Fibroblast of lung (primary cell): Measurements from ENCODE around the gene TLX1. TPM values are rescaled to one million over a fixed set of nuclear protein-coding genes. Genes with fewer than 3 reads are reported as not detected.

Source experiments
- DNase-seq, 2 donors: peaks; one replicate each; pipeline versions ENCODE4 v3.0.0 to v3.0.0-alpha.2; 2010; ENCODE audit warnings: low read depth in 2 of 2
- H2AFZ ChIP-seq: 2 replicates; pipeline ENCODE4 v1.5.1; 2012; ENCODE audit warnings: low read length, control low read depth, inconsistent platforms
- H3K27ac ChIP-seq: 2 replicates; pipeline ENCODE4 v1.5.1; 2011; ENCODE audit warnings: low read length, control low read depth; ENCODE audit not compliant: insufficient read depth
- H3K27me3 ChIP-seq: 2 replicates; pipeline ENCODE4 v1.5.1; 2011; ENCODE audit warnings: mild to moderate bottlenecking, low read length; ENCODE audit not compliant: control insufficient read depth, insufficient read depth
- H3K36me3 ChIP-seq: 2 replicates; pipeline ENCODE4 v1.5.1; 2011; ENCODE audit warnings: low read length; ENCODE audit not compliant: control insufficient read depth, insufficient read depth
- H3K4me1 ChIP-seq: 2 replicates; pipeline ENCODE4 v1.5.1; 2011; ENCODE audit warnings: low read length; ENCODE audit not compliant: control insufficient read depth, insufficient read depth; ENCODE audit errors: extremely low read depth
- H3K4me2 ChIP-seq: 2 replicates; pipeline ENCODE4 v1.5.1; 2011; ENCODE audit warnings: low read length, control low read depth; ENCODE audit not compliant: insufficient read depth; ENCODE audit errors: extremely low read depth
- H3K4me3 ChIP-seq, 4 experiments: fragments of 200-600 bp in 1 of 4; sonication (generic) in 1 of 4; replicated peaks in 1 of 4; 2 replicates each; pipeline ENCODE4 v1.5.1; 2011 to 2016; ENCODE audit warnings: low read length in 4 of 4, low read depth in 3 of 4, mild to moderate bottlenecking in 3 of 4, control low read depth in 2 of 4, inconsistent platforms in 1 of 4, mixed read lengths in 1 of 4; ENCODE audit not compliant: insufficient read depth in 1 of 4; ENCODE audit errors: control extremely low read depth in 1 of 4
- H3K79me2 ChIP-seq: 2 replicates; pipeline ENCODE4 v1.5.1; 2012; ENCODE audit warnings: mild to moderate bottlenecking, low read length, inconsistent platforms; ENCODE audit not compliant: control insufficient read depth, insufficient read depth
- H3K9ac ChIP-seq: 2 replicates; pipeline ENCODE4 v1.5.1; 2011; ENCODE audit warnings: mild to moderate bottlenecking, low read length, control low read depth; ENCODE audit not compliant: insufficient read depth
- H3K9me3 ChIP-seq: 2 replicates; pipeline ENCODE4 v1.5.1; 2012; ENCODE audit warnings: low read depth, low read length; ENCODE audit not compliant: control insufficient read depth, insufficient read depth
- H4K20me1 ChIP-seq: 2 replicates; pipeline ENCODE4 v1.5.1; 2011; ENCODE audit warnings: low read length; ENCODE audit not compliant: control insufficient read depth, insufficient read depth; ENCODE audit errors: extremely low read depth
- EZH2 ChIP-seq: IDR thresholded peaks from 2 replicates; pipeline ENCODE4 v1.5.1; 2012; ENCODE audit warnings: low read length, control low read depth, mild to moderate bottlenecking; ENCODE audit errors: missing control alignments
- polyA plus RNA-seq, 2 donors: library from polyadenylated mRNA; depleted of rRNA in 1 of 2; stranded (reverse) in 1 of 2; unstranded in 1 of 2; fragments of >200 nt; gene quantifications; 2 replicates each; pipeline ENCODE4 v1.2.1, GENCODE V29; 2011 to 2012; ENCODE audit warnings: missing spikeins in 1 of 2
- total RNA-seq: library from RNA; depleted of rRNA; stranded (reverse); fragments of >200 nt; gene quantifications from 2 replicates; pipeline ENCODE4 v1.2.1, GENCODE V29; 2014
- TF ChIP-seq, protein P1 (sequence below), 2 donors: IDR thresholded peaks in 1 of 2; conservative IDR thresholded peaks in 1 of 2; 1 replicate in 1 of 2; 2 replicates in 1 of 2; pipeline ENCODE4 v1.5.1; 2011 to 2012; ENCODE audit warnings: low read length in 2 of 2, control low read depth in 1 of 2, inconsistent platforms in 1 of 2, low read depth in 1 of 2, mild to moderate bottlenecking in 1 of 2

Gene TLX1
- total and polyA plus RNA-seq, 2 donors (not counting 1 experiment from before 2014, with no cell fraction given) = not detected

DNA sequence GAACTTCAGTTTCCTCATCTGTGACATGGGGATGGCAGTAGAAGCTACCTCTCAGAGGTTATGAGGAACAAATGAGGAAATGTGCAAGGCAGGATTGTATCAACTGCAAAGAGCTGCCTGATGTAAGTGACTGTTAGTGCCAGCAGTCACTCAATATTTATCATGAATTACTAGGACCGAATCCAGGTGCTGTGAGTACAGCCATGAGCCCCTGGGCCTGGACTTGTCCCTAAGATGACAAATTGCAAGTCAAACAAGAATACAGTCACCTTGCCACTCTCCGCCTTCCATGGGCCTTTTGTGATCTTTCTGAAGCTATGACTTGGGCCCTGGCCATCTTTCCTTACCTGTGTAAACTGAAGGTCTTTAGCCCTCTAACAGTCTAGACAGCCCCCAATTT, 27.7 kb upstream of the TLX1 start:
- no peak overlapping the region for H3K4me3 ChIP-seq
- H3K4me1 ChIP-seq = no peaks in the 10 kb centered on the region
- H3K9ac ChIP-seq = no peak overlapping the region
- no peaks in the 10 kb centered on the region for H3K9me3 ChIP-seq
- H3K27me3 ChIP-seq = peaks cover 13% of the 10 kb centered on the region
- H4K20me1 ChIP-seq = no peaks in the 10 kb centered on the region
- H3K79me2 ChIP-seq = no peaks in the 10 kb centered on the region
- H3K27ac ChIP-seq = no peak overlapping the region
- no peak overlapping the region for H3K4me2 ChIP-seq
- H2AFZ ChIP-seq = no peak overlapping the region
- no peak for DNase-seq
- TF ChIP-seq, protein P1, sequence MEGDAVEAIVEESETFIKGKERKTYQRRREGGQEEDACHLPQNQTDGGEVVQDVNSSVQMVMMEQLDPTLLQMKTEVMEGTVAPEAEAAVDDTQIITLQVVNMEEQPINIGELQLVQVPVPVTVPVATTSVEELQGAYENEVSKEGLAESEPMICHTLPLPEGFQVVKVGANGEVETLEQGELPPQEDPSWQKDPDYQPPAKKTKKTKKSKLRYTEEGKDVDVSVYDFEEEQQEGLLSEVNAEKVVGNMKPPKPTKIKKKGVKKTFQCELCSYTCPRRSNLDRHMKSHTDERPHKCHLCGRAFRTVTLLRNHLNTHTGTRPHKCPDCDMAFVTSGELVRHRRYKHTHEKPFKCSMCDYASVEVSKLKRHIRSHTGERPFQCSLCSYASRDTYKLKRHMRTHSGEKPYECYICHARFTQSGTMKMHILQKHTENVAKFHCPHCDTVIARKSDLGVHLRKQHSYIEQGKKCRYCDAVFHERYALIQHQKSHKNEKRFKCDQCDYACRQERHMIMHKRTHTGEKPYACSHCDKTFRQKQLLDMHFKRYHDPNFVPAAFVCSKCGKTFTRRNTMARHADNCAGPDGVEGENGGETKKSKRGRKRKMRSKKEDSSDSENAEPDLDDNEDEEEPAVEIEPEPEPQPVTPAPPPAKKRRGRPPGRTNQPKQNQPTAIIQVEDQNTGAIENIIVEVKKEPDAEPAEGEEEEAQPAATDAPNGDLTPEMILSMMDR (conservative IDR thresholded peaks at IDR 0.05 in 1 of 2, IDR thresholded peaks at IDR 0.05 in 1 of 2; ENCODE audit: low read depth in 1 of 2, low read length in 2 of 2) = no peak
- TF ChIP-seq EZH2 = no peak
- no peaks in the 10 kb centered on the region for H3K36me3 ChIP-seq

GRCh38 chr10:101106351-101106750, 24.7 kb upstream of the TLX1 start:
- Histone ChIP-seq H3K4me2 (no peak overlapping the region), H3K9me3 (no peaks in the 10 kb centered on the region), H3K4me1 (no peaks in the 10 kb centered on the region), H3K4me3 (no peak overlapping the region), H3K36me3 (no peaks in the 10 kb centered on the region), H3K79me2 (no peaks in the 10 kb centered on the region), H4K20me1 (no peaks in the 10 kb centered on the region), H2AFZ (no peak overlapping the region), H3K27me3 (peaks cover 13% of the 10 kb centered on the region), H3K27ac (no peak overlapping the region), H3K9ac (no peak overlapping the region)
- DNase-seq = no peak
- TF ChIP-seq, protein P1 (conservative IDR thresholded peaks at IDR 0.05 in 1 of 2, IDR thresholded peaks at IDR 0.05 in 1 of 2; ENCODE audit: low read depth in 1 of 2, low read length in 2 of 2) = no peak
- TF ChIP-seq EZH2 = no peak

DNA sequence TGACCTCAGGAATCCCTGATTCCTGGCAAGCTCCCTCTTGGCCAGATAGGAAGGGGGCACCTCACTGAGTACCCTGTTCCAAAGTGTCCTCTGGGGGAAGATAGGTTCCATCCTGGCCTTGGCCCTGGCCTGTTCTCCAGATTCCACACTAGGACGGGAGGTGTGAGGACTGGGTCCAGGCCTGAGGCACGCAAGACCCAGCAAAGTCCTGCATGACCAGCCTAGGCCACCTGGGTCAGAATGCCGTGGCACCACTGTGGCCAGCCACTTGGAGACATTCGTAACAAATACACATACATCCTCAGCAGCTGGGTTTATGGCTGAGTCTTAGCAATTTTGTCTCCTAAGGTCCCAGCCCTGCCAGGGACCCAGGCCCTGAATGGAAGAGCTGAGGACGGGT, 23.3 kb upstream of the TLX1 start:
- peaks cover 17% of the 10 kb centered on the region for H3K27me3 ChIP-seq
- H4K20me1 ChIP-seq = no peaks in the 10 kb centered on the region

More for the DNA sequence above, 23.3 kb upstream of the TLX1 start:
- TF ChIP-seq EZH2 = no peak
- TF ChIP-seq, protein P1 (conservative IDR thresholded peaks at IDR 0.05 in 1 of 2, IDR thresholded peaks at IDR 0.05 in 1 of 2; ENCODE audit: low read depth in 1 of 2, low read length in 2 of 2) = no peak
- H3K36me3 ChIP-seq = no peaks in the 10 kb centered on the region
- no peaks in the 10 kb centered on the region for H3K9me3 ChIP-seq
- H3K4me2 ChIP-seq = no peak overlapping the region
- H3K9ac ChIP-seq = no peak overlapping the region
- H3K4me1 ChIP-seq = no peaks in the 10 kb centered on the region
- no peak overlapping the region for H3K27ac ChIP-seq
- no peak overlapping the region for H3K4me3 ChIP-seq
- H2AFZ ChIP-seq = no peak overlapping the region
- H3K79me2 ChIP-seq = no peaks in the 10 kb centered on the region
- no peak for DNase-seq
